IPS-15b (cell line): ENCODE results near the gene IRAK2.
"Not testable (repeated sequence)": the region's sequence is repeated elsewhere in the genome, so short reads cannot be mapped to it uniquely, and the experiment has no call there.

Source experiments
- H3K27me3 ChIP-seq: one replicate; pipeline ENCODE4 v1.6.1; 2013; ENCODE audit warnings: low read length; ENCODE audit not compliant: control insufficient read depth, insufficient read depth
- H3K36me3 ChIP-seq: one replicate; pipeline ENCODE4 v1.6.1; 2013; ENCODE audit warnings: low read length; ENCODE audit not compliant: control insufficient read depth, insufficient read depth
- H3K4me1 ChIP-seq: one replicate; pipeline ENCODE4 v1.6.1; 2013; ENCODE audit warnings: mild to moderate bottlenecking, low read length; ENCODE audit not compliant: control insufficient read depth, insufficient read depth
- H3K4me3 ChIP-seq: one replicate; pipeline ENCODE4 v1.5.1; 2013; ENCODE audit warnings: low read depth, low read length
- H3K9ac ChIP-seq: one replicate; pipeline ENCODE4 v1.6.1; 2013; ENCODE audit warnings: low read depth, mild to moderate bottlenecking, low read length
- H3K9me3 ChIP-seq: one replicate; pipeline ENCODE4 v1.6.1; 2013; ENCODE audit warnings: mild to moderate bottlenecking, low read length; ENCODE audit not compliant: control insufficient read depth, insufficient read depth

Gene IRAK2, protein sequence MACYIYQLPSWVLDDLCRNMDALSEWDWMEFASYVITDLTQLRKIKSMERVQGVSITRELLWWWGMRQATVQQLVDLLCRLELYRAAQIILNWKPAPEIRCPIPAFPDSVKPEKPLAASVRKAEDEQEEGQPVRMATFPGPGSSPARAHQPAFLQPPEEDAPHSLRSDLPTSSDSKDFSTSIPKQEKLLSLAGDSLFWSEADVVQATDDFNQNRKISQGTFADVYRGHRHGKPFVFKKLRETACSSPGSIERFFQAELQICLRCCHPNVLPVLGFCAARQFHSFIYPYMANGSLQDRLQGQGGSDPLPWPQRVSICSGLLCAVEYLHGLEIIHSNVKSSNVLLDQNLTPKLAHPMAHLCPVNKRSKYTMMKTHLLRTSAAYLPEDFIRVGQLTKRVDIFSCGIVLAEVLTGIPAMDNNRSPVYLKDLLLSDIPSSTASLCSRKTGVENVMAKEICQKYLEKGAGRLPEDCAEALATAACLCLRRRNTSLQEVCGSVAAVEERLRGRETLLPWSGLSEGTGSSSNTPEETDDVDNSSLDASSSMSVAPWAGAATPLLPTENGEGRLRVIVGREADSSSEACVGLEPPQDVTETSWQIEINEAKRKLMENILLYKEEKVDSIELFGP

DNA sequence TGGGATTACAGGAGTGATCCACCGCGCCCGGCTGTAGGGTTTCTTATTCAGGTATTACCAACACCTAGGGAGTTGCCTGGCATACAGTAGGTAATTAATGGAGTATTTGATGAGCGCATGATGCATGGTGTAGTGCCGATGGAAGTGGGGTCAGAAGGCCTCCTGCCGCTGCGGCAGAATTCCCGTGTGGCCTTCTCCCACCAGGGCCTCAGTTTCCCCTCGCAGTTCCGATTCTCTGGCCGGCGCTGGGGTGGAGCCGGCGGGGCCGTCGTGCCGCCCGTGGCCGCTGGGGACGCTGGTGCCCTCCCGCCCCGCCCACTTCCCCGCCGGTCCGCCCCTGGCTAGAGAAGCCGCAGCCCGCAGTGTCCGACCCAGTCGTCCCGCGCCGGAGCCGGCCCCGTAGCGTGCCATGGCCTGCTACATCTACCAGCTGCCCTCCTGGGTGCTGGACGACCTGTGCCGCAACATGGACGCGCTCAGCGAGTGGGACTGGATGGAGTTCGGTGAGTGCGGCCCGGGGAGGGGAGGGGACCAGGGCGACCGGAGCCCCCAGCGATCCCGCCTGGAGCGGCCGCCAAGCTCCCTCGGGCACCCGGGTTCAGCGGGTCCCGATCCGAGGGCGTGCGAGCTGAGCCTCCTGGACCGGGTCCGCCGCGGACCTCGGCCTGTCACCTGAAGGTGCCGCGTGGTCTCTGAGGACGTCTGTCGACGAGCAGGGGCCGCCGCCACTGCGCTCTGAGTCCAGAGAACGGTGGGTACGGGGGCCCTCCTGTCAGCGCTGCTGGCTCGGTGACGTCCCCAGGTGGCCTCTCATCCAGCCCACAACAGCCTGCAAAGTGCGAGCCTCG is at the start of gene IRAK2:
Gene IRAK2, plus strand, starts transcription at position 374 of the 848 bp plus-strand sequence. Its CDS starts 36 bp downstream, at position 410.
- Histone ChIP-seq H3K9ac (no peak within 1 kb of the TSS), H3K27me3 (no peaks in the 10 kb centered on the region), H3K9me3 (peaks cover 6% of the 10 kb centered on the region), H3K36me3 (peaks cover 5% of the 10 kb centered on the region), H3K4me3 (peak within 1 kb of the TSS; percentile 86), H3K4me1 (no peaks in the 10 kb centered on the region)

- Histone ChIP-seq H3K9ac (peak within 1 kb of the TSS; percentile 86), H3K4me3 (peak within 1 kb of the TSS; percentile 96), H3K4me1 (no peaks in the 10 kb centered on the region), H3K9me3 (no peaks in the 10 kb centered on the region), H3K36me3 (no peaks in the 10 kb centered on the region), H3K27me3 (no peaks in the 10 kb centered on the region)
Measured at GRCh38 chr3:10115326-10116137, 49.2 kb upstream of the IRAK2 start, which contains the start of gene BRK1. TSS of gene BRK1 (plus strand) at chr3:10115675. CDS start at chr3:10115702, 27 bp downstream.

DNA sequence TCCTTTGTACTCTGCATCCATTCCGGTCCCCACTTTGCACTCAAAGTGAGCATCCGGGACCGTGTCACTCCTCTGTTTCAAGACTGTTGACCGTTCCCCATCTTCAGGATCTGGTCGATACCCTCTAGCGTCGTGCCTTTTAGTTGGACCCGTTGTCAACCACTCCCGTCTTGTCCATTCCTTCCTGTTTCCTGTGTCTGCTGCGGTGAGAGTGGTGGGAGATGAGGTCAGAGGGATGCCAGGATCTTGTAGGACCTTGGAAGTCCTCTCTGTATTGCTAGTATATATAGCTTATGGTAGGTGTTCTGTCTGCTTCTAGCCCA is 48.6 kb upstream of the IRAK2 start:
- H3K36me3 ChIP-seq = no peaks in the 10 kb centered on the region
- H3K9ac ChIP-seq = peak overlapping the region; percentile 86
- H3K4me3 ChIP-seq = peak overlapping the region; percentile 96
- H3K9me3 ChIP-seq = no peaks in the 10 kb centered on the region
- no peaks in the 10 kb centered on the region for H3K4me1 ChIP-seq
- H3K27me3 ChIP-seq = no peaks in the 10 kb centered on the region

- H3K4me1 ChIP-seq = no peaks in the 10 kb centered on the region
- H3K9me3 ChIP-seq = no peaks in the 10 kb centered on the region
- H3K27me3 ChIP-seq = no peaks in the 10 kb centered on the region
- no peaks in the 10 kb centered on the region for H3K36me3 ChIP-seq
- H3K9ac ChIP-seq = no peak overlapping the region
- H3K4me3 ChIP-seq = peak overlapping the region; percentile 96
Measured at GRCh38 chr3:10116928-10117327, 47.8 kb upstream of the IRAK2 start.

DNA sequence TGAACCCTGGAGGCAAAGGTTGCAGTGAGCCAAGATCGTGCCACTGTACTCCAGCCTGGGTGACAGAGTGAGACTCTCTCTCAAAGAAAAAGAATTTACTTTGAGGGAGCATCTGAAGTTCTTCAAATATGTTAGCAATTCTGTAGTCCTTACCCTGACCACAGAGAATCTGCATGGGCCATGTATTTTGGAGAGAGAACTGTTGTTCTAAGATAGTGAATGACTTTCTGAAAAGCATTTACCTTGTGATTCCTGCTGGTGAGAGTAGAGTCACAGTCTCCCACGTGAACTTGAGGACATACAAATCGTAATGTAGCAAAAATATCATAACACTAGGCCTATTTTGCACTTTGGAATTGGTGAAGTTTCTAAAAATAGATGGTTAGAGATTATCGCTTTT is 45.3 kb upstream of the IRAK2 start:
- H3K27me3 ChIP-seq = no peaks in the 10 kb centered on the region
- H3K4me1 ChIP-seq = no peaks in the 10 kb centered on the region
- H3K36me3 ChIP-seq = no peaks in the 10 kb centered on the region
- no peaks in the 10 kb centered on the region for H3K9me3 ChIP-seq
- H3K4me3 ChIP-seq = no peak overlapping the region
- no peak overlapping the region for H3K9ac ChIP-seq

DNA sequence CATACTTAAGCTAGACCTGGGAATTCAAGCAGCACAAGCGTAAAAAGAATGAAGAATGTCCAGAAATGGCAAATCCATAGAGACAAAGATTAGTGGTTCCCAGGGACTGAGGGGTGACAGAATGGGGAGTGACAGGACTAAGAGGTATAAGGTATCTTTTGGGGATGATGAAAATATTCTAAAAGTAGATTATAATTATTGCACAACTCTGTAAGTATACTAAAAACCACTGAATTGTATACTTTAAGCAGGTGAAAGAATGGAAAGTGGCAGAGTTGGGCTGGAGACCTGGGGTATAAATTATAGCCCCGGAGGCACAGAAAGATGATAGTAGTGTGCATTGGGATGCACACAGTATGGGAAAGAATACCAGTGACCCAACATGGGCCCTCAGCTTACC is 43.7 kb upstream of the IRAK2 start:
- Histone ChIP-seq H3K9ac (no peak overlapping the region), H3K4me1 (no peaks in the 10 kb centered on the region), H3K9me3 (no peaks in the 10 kb centered on the region), H3K4me3 (no peak overlapping the region), H3K36me3 (peaks cover 5% of the 10 kb centered on the region), H3K27me3 (no peaks in the 10 kb centered on the region)

GRCh38 chr3:10122724-10123123 is 42.0 kb upstream of the IRAK2 start:
- no peaks in the 10 kb centered on the region for H3K27me3 ChIP-seq
- no peaks in the 10 kb centered on the region for H3K9me3 ChIP-seq
- H3K4me3 ChIP-seq = no peak overlapping the region
- peaks cover 13% of the 10 kb centered on the region for H3K36me3 ChIP-seq
- no peak overlapping the region for H3K9ac ChIP-seq
- H3K4me1 ChIP-seq = no peaks in the 10 kb centered on the region

GRCh38 chr3:10135872-10136271 is 28.8 kb upstream of the IRAK2 start:
- H3K9me3 ChIP-seq, H3K4me3 ChIP-seq, H3K9ac ChIP-seq, H3K4me1 ChIP-seq, H3K27me3 ChIP-seq, H3K36me3 ChIP-seq: not testable (repeated sequence)

- Histone ChIP-seq H3K9me3 (no peaks in the 10 kb centered on the region), H3K4me1 (no peaks in the 10 kb centered on the region), H3K36me3 (no peaks in the 10 kb centered on the region), H3K9ac (no peak overlapping the region), H3K4me3 (no peak overlapping the region), H3K27me3 (no peaks in the 10 kb centered on the region)
Measured at GRCh38 chr3:10136426-10137005, 28.2 kb upstream of the IRAK2 start.

DNA sequence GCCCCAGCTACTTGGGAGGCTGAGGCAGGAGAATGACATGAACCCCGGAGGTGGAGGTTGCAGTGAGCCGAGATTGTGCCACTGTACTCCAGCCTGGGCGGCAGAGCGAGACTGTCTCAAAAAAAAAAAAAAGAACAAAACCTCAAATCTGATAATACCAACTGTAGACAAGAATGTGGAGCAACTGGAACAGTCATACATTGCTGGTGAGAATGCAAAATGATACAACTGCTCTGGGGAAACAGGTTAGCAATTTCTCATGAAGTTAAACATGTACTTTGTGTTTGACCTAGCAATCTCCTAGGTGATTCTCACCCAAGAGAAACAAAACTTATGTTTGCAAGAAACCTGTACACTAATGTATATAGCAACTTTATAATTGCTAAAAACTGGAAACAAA is 27.5 kb upstream of the IRAK2 start:
- no peaks in the 10 kb centered on the region for H3K27me3 ChIP-seq
- no peaks in the 10 kb centered on the region for H3K9me3 ChIP-seq
- no peak overlapping the region for H3K4me3 ChIP-seq
- no peaks in the 10 kb centered on the region for H3K4me1 ChIP-seq
- H3K9ac ChIP-seq = no peak overlapping the region
- H3K36me3 ChIP-seq = no peaks in the 10 kb centered on the region

GRCh38 chr3:10140996-10141546 is 23.6 kb upstream of the IRAK2 start:
- Histone ChIP-seq H3K27me3 (no peaks in the 10 kb centered on the region), H3K4me1 (no peaks in the 10 kb centered on the region), H3K4me3 (peak overlapping the region; percentile 83), H3K9me3 (no peaks in the 10 kb centered on the region), H3K9ac (no peak overlapping the region), H3K36me3 (no peaks in the 10 kb centered on the region)
